Ishikawa (cell line): ENCODE measurements around the gene DCC.

Experiments
- FOXM1 ChIP-seq: IDR thresholded peaks from 2 replicates; pipeline ENCODE4 v1.6.1; 2012; ENCODE audit warnings: low read depth, borderline replicate concordance
- MAX ChIP-seq: IDR thresholded peaks from 2 replicates; pipeline ENCODE4 v1.6.1; 2012
- REST ChIP-seq: IDR thresholded peaks from 2 replicates; pipeline ENCODE4 v1.6.1; 2012; ENCODE audit warnings: low read depth, mild to moderate bottlenecking
- TCF12 ChIP-seq: IDR thresholded peaks from 2 replicates; pipeline ENCODE4 v1.6.1; 2012; ENCODE audit warnings: low read depth
- USF1 ChIP-seq: IDR thresholded peaks from 2 replicates; pipeline ENCODE4 v1.6.1; 2012

GRCh38 chr18:52694804-52695203, 354.8 kb downstream of the DCC start:
- TF ChIP-seq FOXM1: no peak
- no peak for TF ChIP-seq TCF12
- no peak for TF ChIP-seq REST
- TF ChIP-seq USF1: no peak
- no peak for TF ChIP-seq MAX
